Activated gamma-delta T cell treated with Interleukin-2 at 50 U/mL for 16 hours (primary cell): ENCODE results near the gene SUCLG2.

Source experiments
- DNase-seq: peaks from one replicate; pipeline ENCODE4 v3.0.0-alpha.2; 2020

Gene SUCLG2

DNA sequence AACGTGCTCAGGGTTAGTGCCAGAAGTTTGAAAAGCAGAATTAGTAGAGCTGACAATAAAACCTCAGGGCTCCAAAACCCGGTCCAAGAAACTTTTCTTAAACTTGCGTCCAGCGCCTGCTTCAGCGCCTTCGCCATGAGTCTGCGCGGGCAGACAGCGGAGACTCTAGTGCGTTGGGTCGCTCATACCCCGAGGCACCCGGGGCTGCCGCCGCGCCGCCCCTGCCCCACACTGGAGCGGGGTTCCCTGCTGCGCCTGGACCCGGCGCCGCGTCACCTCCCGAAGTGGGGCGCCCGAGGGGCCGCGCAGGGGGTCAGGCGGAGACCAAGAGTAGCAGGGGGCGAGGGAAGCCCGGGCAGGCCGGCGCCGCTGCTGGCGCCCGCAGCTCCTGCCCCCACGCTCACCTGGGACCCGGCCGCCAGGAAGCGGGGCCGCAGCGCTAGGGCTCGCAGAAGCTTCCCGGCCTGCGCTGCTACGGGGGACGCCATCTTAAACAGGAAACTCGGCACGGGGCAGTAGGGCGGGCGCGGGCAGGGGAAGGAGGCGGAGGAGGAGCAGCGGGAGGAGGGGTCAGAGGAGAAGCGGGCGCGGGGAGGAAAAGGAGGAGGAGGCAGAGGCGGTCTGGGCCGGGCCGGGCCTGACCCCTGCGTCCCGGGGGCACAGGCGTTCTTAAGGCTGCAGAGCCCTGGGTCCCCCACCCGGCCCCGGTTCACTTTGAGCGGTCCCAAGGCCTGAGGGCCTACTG is at the start of gene SUCLG2:
TSS of gene SUCLG2 (minus strand) at position 514 of the 745 bp plus-strand sequence. CDS start at position 488, 26 bp downstream.
- peak; percentile 78 for DNase-seq

- DNase-seq, result no peak
These were observed 46.2 kb upstream of the SUCLG2 start for GRCh38 chr3:67700596-67700995.

DNA sequence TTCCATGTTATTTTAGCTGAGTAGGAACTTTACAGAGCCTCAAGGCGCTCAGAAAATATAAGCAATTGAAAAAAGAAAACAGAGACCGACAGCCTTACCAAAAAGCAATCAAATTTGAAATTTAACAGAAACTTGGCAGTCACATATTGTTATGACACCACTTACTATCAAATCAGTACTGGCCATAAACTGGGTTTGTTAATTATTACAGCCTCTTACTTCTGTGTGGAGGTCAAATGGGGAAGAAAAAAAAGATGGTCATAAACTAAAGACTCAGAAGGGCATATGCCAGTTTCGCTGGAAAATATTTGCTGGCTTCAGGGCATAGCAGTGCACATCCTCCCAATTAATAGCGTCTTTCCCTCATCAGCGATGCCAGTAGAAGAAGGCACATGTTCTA is 45.5 kb upstream of the SUCLG2 start:
- no peak for DNase-seq

DNA sequence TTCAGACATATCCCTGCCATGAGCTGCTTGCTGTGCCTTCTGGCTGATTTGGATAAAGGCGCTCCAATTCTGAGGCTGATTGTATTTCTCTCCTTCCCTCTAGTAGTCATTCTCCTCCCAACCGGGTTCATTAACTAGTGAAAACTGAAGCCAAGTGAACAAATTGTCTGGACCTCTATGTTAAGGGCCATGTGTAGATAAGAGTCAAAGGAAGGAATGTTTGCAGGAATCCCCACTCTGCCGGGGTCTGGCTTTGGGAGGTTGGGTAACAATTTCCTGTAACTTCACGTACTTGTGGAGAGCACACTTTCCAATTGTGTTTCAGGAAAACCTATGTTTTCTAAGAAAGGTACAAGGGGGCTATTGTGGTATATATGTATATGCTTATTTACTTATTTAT is 38.2 kb upstream of the SUCLG2 start:
- no peak for DNase-seq

DNA sequence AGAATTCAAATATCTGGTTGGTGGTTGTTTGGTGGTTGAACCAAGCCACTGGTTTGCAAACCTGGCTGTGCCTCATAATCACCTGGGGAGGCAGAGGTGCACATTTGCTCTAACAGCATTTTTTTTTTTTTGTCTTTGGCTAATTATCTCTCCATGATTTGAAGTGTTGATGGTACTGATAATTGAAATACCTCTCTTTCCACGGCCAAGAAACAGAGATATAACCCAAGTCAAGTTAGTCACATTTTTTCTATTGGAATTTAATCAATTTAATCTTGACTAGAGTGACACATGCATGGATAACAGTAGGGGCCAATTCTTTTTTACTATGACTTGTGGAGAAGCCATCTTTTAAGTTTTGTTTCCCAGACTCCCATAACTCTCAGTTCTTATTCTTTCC is 37.5 kb upstream of the SUCLG2 start:
- no peak for DNase-seq

DNA sequence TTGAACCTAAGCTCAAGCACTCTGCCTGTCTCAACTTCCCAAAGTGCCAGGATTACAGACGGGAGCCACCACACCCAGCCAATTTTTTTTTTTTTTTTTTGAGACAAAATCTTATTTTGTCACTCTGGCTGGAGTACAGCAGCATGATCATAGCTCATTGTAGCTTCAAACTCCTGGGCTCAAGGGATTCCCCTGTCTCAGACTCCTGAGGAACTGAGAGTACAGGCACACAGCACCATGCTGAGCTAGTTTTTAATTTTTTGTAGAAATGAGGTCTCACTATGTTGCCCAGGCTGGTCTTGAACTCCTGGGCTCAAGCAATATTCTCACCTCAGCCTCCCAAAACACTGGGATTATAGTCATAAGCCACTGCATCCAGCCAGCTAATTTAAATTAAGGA is 36.8 kb upstream of the SUCLG2 start:
- no peak for DNase-seq

- DNase-seq, result no peak
These were observed 35.4 kb upstream of the SUCLG2 start for GRCh38 chr3:67689806-67690205.

DNA sequence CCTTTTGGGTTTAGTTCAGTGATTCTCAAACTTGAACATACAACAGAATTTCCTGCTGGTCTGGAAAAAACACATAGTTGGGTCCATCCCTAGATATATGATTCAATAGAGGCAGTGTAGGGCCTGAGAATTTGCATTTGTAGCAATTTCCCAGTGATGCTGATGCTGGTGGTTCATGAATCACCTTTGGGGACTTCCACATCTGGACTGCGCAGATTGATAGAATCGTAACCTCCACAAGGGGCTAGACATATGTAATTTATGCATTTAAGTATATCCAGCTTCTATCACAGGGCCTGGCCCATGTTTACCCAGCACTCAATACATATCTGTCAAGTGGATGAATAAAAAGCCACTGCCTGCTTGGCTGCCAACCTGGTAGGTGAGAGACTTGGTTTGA is 33.8 kb upstream of the SUCLG2 start:
- DNase-seq, result no peak

- no peak for DNase-seq
These were observed 31.7 kb upstream of the SUCLG2 start for GRCh38 chr3:67686069-67686468.

DNA sequence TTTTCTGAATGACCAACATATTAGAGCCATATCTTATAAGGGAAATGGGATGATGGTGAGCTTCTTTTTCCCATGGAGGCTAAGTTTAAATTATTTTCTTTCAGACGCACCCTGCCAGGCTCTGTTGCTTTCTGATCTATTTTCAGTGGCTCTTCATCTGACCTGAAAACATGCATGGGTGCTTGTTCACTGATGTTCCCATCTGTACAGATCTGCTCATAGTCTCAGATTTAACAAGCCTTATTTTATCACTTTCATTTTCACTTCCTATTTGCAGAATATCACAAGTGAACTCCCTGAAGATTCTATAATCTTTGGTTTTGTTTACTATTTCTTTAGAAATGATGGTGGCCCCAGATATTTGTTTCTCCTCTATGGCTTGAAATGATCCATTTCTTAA is 31.1 kb upstream of the SUCLG2 start:
- no peak for DNase-seq

DNA sequence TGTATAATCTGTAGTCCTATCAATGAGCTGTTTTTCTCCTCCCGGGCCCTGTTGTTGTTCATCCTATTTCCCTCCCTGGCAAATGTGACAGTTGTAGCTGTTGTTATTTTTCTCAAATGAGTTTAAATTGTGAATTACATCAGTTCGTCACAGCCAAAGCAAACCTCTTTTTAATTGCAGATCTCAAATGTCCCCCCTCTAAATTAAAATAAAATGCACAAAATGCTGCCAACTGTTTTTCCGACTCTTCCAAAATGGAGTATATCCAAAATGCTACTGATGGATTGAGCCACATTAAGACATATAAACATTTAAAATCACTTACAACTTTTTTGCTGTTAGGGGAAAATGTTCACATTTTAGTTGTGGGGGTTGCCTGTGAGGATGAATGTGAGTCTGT is 29.8 kb upstream of the SUCLG2 start:
- DNase-seq, result no peak

GRCh38 chr3:67683522-67683921 is 29.1 kb upstream of the SUCLG2 start:
- DNase-seq, result no peak

DNA sequence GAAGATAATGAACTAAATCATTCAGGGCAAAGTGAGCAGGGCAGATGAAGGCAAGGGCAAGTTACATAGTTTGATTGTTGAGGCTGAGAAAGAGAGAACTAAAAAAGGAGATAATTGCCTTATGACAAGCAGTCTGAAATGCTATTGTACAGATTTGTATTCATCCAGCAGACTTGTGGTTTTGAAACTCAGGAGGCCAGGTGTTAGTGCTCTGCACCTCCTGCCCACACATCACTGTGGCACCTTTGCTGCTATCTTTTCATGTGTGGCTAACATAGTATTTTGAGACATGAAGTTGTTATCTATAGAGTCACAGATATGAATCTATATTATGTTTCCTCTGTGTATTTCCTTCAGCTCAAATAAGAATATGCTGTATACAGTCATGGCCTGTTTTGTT is 24.3 kb upstream of the SUCLG2 start:
- DNase-seq, result peak; percentile 13

DNA sequence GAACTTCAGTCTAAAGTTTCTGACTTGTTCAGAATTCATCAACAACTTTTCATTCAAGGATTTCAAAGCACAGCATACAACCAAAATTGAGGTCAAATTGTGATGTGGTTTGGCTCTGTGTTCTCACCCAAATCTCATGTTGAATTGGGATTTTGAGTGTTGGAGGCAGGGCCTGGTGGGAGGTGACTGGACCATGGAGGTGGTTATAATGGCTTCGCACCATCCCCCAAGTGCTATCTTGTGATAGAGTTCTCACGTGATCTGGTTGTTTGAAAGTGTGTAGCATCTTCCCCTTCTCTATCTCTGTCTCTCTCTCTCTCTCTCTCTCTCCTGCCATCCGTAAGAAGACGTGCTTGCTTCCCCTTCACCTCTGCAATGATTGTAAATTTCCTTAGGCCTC is 19.6 kb upstream of the SUCLG2 start:
- no peak for DNase-seq

DNA sequence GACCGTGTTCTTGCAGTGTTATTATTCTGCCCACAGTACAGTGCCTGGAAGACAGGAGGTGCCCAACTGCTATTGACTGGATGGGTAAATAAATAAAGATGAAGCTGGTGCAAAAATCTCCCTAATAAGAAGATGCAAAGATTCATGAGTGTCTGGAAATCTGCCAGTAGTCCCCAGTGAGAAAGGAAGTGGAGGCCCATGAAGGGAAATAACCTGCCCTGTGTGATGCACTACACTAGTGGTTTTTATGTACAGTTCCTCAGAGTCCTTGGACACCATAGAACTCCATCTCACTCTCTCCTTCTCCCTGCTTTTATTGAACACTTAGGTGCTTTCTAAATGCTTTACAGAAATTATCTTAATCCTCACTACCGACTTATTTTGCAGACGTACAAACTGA is 8.3 kb upstream of the SUCLG2 start:
- DNase-seq, result no peak

DNA sequence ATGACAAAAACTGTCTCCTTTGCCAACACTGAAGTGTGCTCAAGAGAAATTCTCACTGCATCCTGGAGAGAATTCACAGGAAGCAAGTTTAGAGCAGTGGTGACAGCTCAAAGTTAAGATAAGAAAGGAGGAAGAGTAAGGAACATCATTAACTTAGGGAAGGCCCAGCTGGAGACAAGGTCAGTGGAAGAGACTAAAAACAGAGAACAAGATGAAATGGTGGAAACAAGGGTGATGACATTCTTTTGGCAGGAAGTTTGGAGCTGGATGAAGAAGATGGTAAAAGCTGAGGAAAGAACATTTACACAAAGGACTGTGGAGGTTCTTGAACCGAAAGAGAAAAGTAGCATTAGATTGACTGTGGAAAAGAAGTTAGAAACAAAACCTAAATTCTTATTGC is 6.7 kb upstream of the SUCLG2 start:
- DNase-seq, result no peak

DNA sequence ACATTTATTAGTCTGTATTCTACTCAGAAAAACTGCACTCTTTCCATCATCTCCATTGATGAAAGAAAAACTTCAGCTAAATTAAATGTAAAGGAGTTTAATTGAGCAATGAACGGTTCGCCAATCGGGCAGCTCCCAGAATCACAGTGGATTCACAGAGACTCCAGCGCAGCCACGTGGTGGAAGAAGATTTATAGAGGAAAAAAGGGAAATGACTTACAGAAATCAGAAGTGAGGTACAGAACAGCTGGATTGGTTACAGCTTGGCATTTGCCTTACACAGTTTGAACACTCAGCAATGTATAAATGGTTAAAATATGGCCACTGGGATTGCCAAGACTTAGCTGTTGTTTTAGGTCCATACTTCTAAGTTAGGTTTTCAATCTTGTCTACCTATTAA is 2.8 kb upstream of the SUCLG2 start:
- no peak for DNase-seq

GRCh38 chr3:67656614-67657013 is 2.2 kb upstream of the SUCLG2 start:
- no peak for DNase-seq

DNA sequence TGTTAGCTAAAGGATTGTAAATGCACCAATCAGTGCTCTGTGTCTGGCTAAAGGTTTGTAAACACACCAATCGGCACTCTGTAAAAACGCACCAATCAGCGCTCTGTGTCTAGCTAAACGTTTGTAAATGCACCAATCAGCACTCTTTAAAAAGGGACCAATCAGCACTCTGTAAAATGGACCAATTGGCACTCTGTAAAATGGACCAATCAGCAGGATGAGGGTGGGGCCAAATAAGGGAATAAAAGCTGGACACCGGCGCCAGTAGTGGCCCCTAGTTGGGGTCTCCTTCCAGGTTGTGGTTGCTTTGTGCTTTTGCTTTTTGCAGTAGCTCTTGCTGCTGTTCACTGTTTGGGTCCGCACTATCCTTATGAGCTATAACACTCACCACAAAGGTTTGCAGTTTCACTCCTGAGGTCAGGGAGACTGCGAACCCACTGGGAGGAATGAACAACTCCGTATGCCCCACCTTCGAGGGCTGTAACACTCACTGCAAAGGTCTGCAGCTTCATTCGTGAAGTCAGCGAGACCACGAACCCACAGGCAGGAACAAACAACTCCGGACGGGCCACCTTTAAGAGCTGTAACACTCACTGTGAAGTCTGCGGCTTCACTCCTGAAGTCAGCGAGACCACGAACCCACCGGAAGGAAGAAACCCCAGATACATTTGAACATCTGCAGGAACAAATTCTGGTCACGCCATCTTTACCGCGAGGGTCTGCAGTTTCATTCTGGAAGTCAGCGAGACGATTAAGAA is 1.1 kb upstream of the SUCLG2 start:
- peak; percentile 79 for DNase-seq

DNA sequence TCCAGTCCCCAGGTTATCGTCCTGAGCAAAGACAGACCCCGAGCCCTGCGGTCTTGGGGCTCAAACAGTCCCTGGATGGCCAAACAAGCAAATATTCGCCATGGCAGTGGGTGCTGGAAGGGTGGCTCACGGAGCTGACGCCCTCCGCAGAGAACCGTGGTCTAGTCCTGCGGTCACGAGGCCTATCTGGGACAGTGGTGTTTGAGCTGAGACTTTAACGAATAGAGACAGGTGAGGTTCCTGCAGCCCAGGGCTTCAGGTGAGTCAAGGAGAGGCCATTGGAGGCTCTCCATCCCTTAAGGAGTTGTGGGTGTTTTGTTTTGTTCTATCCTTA is 399 bp upstream of the SUCLG2 start:
- no peak for DNase-seq

GRCh38 chr3:67653425-67654098 is 850 bp downstream of the SUCLG2 start:
- no peak for DNase-seq

- no peak for DNase-seq
These were observed 4.3 kb downstream of the SUCLG2 start for GRCh38 chr3:67650084-67650483.

DNA sequence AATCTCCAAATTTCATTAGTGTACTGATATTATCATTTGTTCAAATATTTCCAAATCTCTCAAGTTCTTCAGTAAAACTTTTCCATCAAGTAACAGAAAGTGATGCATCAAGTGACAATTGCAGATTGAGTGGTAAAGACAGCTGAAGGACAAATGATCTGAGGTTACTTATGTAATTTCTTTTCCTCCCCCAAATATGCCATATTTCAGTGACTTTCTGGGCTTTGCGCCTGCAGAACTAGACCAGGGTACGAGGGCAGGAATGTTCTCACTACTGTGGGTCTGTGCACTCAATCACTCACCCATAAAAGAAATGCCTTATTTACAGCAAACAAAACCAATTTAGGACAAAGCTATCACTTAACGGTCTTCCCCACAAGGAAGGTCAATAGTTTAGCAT is 4.7 kb downstream of the SUCLG2 start:
- no peak for DNase-seq

DNA sequence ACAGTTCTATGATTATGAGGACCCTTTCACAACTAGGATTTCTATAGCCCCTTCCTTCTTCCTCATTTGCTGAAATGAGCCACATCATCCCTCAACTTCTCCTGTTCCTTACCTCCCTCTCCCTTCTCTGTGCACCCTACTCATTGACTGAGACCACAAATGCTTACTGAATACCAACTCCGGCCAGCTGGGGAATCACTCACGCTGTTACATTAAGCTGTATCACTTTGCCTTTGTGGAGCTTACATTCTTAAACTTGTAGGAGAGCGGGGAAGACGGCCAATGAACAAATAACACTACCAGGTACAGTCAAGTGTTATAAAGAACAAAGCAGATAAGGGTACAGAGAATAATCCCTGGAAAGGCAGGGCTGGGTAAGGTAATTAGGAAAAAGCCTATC is 5.7 kb downstream of the SUCLG2 start:
- DNase-seq, result no peak
